Activated T-cell treated with anti-CD3 and anti-CD28 coated beads, Interleukin-2, amount 50 U/mL, for 4 hours (primary cell): ENCODE data around the gene MAST2. TPM values are rescaled to one million over a fixed set of nuclear protein-coding genes. Genes with fewer than 3 reads are reported as not detected.
"Not testable (repeated sequence)": the region's sequence is repeated elsewhere in the genome, so short reads cannot be mapped to it uniquely, and the experiment has no call there.

ENCODE experiments used
- ATAC-seq, 2 donors: fragments of 200-7000 bp; cut with Tn5 transposase; one replicate each; pipeline ENCODE4 v1.10.0; 2021
- DNase-seq: peaks from one replicate; pipeline ENCODE4 v3.0.0-alpha.2; 2020
- H3K27me3 Mint-ChIP-seq: one replicate; pipeline ENCODE4 v1.8.0; 2021; ENCODE audit warnings: low read depth, mixed read lengths
- H3K36me3 Mint-ChIP-seq: one replicate; pipeline ENCODE4 v1.8.0; 2022; ENCODE audit warnings: mixed read lengths; ENCODE audit not compliant: insufficient read depth
- H3K4me1 Mint-ChIP-seq: one replicate; pipeline ENCODE4 v1.8.0; 2021; ENCODE audit warnings: low read depth, mixed read lengths
- H3K4me3 Mint-ChIP-seq: one replicate; pipeline ENCODE4 v1.8.0; 2021; ENCODE audit warnings: mild to moderate bottlenecking, moderate library complexity, mixed read lengths
- H3K9me3 Mint-ChIP-seq: one replicate; pipeline ENCODE4 v1.8.0; 2021; ENCODE audit warnings: mixed read lengths
- total RNA-seq, 3 donors: library from RNA; stranded (reverse); gene quantifications; one replicate each; pipeline ENCODE4 v1.2.1, GENCODE V29; 2021

MAST2 gene
- total RNA-seq, 3 donors from 2014 or later: 15.7 to 19.3 (median 17.6) TPM

DNA sequence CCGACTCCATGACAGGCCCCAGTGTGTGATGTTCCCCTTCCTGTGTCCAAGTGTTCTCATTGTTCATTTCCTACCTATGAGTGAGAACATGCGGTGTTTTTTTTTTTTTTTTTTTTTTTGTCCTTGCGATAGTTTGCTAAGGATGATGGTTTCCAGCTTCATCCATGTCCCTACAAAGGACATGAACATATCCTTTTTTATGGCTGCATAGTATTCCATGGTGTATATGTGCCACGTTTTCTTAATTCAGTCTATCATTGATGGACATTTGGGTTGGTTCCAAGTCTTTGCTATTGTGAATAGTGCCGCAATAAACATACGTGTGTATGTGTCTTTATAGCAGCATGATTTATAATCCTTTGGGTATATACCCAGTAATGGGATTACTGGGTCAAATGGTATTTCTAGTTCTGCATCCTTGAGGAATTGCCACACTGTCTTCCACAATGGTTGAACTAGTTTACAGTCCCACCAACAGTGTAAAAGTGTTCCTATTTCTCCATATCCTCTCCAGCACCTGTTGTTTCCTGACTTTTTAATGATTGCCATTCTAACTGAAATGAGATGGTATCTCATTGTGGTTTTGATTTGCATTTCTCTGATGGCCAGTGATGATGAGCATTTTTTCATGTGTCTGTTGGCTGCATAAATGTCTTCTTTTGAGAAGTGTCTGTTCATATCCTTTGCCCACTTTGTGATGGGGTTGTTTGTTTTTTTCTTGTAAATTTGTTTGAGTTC is 54.5 kb downstream of the MAST2 start:
- not testable (repeated sequence) for H3K4me3 Mint-ChIP-seq, DNase-seq, H3K9me3 Mint-ChIP-seq, H3K36me3 Mint-ChIP-seq, H3K27me3 Mint-ChIP-seq, ATAC-seq
- peaks cover 10% of the 10 kb centered on the region for H3K4me1 Mint-ChIP-seq

DNA sequence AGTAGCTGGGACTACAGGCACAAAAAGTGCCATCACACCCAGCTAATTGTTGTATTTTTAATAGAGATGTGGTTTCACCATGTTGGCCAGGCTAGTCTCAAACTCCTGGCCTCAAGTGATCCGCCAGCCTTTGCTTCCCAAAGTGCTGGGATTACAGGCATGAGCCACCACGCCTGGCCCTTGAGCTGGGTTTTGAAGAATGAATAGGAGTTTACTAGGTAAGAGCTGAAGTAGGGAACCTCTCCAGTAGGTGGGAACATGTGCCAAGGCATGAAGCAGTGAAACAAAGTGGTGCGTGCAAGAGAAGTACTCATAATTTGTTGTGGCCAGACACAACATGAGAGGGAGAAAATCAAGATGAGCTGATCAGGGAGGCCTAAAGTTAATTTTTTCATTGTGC is 55.8 kb downstream of the MAST2 start:
- Mint-ChIP-seq H3K4me3 (no peak overlapping the region), H3K9me3 (no peaks in the 10 kb centered on the region), H3K4me1 (peaks cover 13% of the 10 kb centered on the region), H3K36me3 (no peaks in the 10 kb centered on the region), H3K27me3 (no peaks in the 10 kb centered on the region)
- no peak for DNase-seq
- no peak for ATAC-seq

GRCh38 chr1:45862008-45862407 is 58.6 kb downstream of the MAST2 start:
- no peaks in the 10 kb centered on the region for H3K36me3 Mint-ChIP-seq
- DNase-seq (no peak), ATAC-seq (peak; percentile 69 to 73)
- H3K4me1 Mint-ChIP-seq: peaks cover 13% of the 10 kb centered on the region
- H3K4me3 Mint-ChIP-seq: no peak overlapping the region
- no peaks in the 10 kb centered on the region for H3K9me3 Mint-ChIP-seq
- no peaks in the 10 kb centered on the region for H3K27me3 Mint-ChIP-seq

- Mint-ChIP-seq H3K4me3 (no peak overlapping the region), H3K36me3 (no peaks in the 10 kb centered on the region), H3K27me3 (no peaks in the 10 kb centered on the region), H3K9me3 (no peaks in the 10 kb centered on the region), H3K4me1 (peaks cover 19% of the 10 kb centered on the region)
- DNase-seq (no peak), ATAC-seq (no peak)
Measured at GRCh38 chr1:45863218-45863617, 59.8 kb downstream of the MAST2 start.

- ATAC-seq: no peak
- no peak for DNase-seq
- Mint-ChIP-seq H3K9me3 (no peaks in the 10 kb centered on the region), H3K36me3 (no peaks in the 10 kb centered on the region), H3K4me1 (peaks cover 19% of the 10 kb centered on the region), H3K4me3 (no peak overlapping the region), H3K27me3 (no peaks in the 10 kb centered on the region)
Measured at GRCh38 chr1:45864167-45865106, 61.0 kb downstream of the MAST2 start.

GRCh38 chr1:45867697-45868348 is 64.4 kb downstream of the MAST2 start:
- H3K4me3 Mint-ChIP-seq: no peak overlapping the region
- ATAC-seq: no peak
- no peaks in the 10 kb centered on the region for H3K27me3 Mint-ChIP-seq
- no peaks in the 10 kb centered on the region for H3K9me3 Mint-ChIP-seq
- peaks cover 3% of the 10 kb centered on the region for H3K36me3 Mint-ChIP-seq
- no peak for DNase-seq
- peaks cover 10% of the 10 kb centered on the region for H3K4me1 Mint-ChIP-seq

GRCh38 chr1:45868861-45869260 is 65.4 kb downstream of the MAST2 start:
- H3K4me3 Mint-ChIP-seq: no peak overlapping the region
- no peaks in the 10 kb centered on the region for H3K27me3 Mint-ChIP-seq
- no peak for ATAC-seq
- H3K4me1 Mint-ChIP-seq: peaks cover 6% of the 10 kb centered on the region
- DNase-seq: no peak
- H3K36me3 Mint-ChIP-seq: peaks cover 3% of the 10 kb centered on the region
- no peaks in the 10 kb centered on the region for H3K9me3 Mint-ChIP-seq

GRCh38 chr1:45870500-45870899 is 67.1 kb downstream of the MAST2 start:
- H3K4me3 Mint-ChIP-seq: no peak overlapping the region
- H3K27me3 Mint-ChIP-seq: no peaks in the 10 kb centered on the region
- no peaks in the 10 kb centered on the region for H3K9me3 Mint-ChIP-seq
- DNase-seq (no peak), ATAC-seq (no peak)
- H3K36me3 Mint-ChIP-seq: peaks cover 3% of the 10 kb centered on the region
- peaks cover 6% of the 10 kb centered on the region for H3K4me1 Mint-ChIP-seq

DNA sequence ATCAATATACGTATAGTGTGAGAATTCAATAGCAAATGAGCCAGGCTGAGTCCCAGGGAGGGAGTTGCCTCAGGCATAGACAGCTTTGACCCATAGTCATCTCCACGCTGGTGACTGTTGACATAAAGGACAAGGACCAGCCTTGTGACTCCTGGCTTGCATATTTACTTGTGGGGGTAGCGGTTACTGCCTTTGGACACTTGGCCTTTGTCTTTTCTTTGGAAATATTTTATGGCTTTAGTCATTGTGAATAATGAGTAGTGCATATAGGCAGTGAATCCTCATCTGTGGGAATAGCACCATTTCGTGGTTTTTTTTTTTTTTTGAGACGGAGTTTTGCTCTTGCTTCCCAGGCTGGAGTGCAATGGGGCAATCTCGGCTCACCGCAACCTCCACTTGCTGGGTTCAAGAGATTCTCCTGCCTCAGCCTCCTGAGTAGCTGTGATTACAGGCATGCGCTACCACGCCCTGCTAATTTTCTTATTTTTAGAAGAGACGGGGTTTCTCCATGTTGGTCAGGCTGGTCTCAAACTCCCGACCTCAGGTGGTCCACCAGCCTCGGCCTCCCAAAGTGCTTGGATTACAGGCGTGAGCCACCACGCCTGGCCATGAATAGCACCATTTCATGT is 68.9 kb downstream of the MAST2 start:
- H3K9me3 Mint-ChIP-seq, DNase-seq, H3K4me1 Mint-ChIP-seq, ATAC-seq, H3K4me3 Mint-ChIP-seq, H3K27me3 Mint-ChIP-seq, H3K36me3 Mint-ChIP-seq: not testable (repeated sequence)

DNA sequence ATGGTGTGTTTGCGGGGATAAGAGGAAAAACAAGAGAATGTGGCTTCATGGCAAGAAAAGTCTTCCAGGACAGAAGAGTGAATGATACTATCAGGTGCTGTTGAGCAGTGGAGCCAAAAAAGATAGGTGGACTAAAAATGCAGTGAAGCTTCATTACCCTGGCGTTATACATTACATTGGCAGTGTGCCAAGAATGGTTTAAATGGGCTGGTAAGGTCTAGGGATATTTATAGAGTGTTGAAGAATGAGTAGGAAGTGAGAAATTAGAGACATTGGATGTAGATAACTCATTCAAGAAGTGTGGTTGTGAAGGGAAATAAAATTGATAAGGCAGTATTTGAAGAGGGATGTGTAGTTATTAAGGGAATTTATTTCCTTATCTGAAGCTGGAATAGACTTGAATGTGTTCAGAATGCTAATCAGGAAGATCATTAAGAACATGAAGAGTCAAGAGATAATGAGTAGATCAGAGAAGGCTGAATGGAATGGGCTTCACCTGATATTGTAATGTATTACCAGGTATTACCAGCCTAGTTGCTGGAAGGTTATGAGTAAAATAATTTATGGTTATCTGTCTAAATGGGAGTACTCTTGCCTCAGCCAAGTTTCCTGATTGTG is 72.7 kb downstream of the MAST2 start:
- H3K4me1 Mint-ChIP-seq: no peaks in the 10 kb centered on the region
- no peaks in the 10 kb centered on the region for H3K27me3 Mint-ChIP-seq
- H3K9me3 Mint-ChIP-seq: no peaks in the 10 kb centered on the region
- H3K36me3 Mint-ChIP-seq: peaks cover 3% of the 10 kb centered on the region
- H3K4me3 Mint-ChIP-seq: no peak overlapping the region
- ATAC-seq: no peak
- no peak for DNase-seq

DNA sequence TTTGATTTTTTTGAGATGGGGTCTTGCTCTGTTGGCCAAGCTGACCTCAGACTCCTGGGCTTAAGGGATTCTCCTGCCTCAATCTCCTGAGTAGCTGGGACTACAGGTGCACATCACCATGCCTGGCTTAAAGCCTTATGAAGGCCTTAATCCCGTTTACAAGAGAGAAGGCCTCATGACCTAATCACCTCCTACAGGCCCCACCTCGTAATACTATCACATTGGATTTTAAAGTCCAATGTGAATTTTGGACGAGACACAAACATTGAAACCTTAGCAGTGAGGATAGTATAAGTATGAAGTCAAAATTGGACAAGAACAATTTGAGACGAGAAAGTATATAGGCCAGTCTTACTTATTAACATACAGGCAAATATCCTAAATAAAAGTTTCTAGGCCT is 73.9 kb downstream of the MAST2 start:
- DNase-seq: no peak
- no peaks in the 10 kb centered on the region for H3K36me3 Mint-ChIP-seq
- ATAC-seq: no peak
- H3K9me3 Mint-ChIP-seq: no peaks in the 10 kb centered on the region
- H3K4me3 Mint-ChIP-seq: no peak overlapping the region
- H3K27me3 Mint-ChIP-seq: no peaks in the 10 kb centered on the region
- no peaks in the 10 kb centered on the region for H3K4me1 Mint-ChIP-seq

DNA sequence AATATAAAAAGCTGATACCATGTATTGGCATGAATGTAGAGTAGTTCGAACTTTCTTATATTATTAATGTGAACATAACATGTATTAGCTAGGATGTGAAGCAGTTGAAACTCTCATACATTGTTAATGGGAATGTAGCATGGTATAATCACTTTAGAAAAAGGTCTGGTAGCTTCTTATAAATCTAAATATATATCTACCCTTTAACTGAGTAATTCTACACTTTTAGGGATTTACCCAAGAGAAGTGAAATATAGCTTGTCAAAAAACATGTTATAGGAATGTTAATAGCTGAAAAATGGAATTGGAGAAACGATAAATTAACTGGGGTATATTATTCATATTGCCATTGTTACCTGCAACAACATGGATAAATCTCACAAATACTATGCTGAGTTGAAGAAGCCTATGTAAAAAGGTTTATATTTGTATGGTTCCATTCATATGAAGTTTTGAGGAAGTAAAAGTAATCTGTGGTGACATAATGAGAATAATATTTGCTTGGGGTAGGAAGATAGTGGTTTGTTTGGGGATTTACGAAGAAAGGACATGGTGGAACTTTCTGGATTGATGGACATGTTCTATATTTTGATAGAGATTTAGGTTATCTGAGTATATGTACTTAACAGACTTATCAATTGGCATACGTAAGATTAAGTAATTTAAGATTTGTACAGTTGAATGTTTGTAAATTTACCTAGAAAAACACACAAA is 76.6 kb downstream of the MAST2 start:
- no peak for ATAC-seq
- Mint-ChIP-seq H3K9me3 (no peaks in the 10 kb centered on the region), H3K27me3 (no peaks in the 10 kb centered on the region), H3K36me3 (no peaks in the 10 kb centered on the region), H3K4me1 (no peaks in the 10 kb centered on the region), H3K4me3 (no peak overlapping the region)
- DNase-seq: no peak

GRCh38 chr1:45880930-45881329 is 77.5 kb downstream of the MAST2 start:
- H3K4me1 Mint-ChIP-seq: no peaks in the 10 kb centered on the region
- ATAC-seq: no peak

More at GRCh38 chr1:45880930-45881329, 77.5 kb downstream of the MAST2 start:
- no peaks in the 10 kb centered on the region for H3K27me3 Mint-ChIP-seq
- no peak for DNase-seq
- no peaks in the 10 kb centered on the region for H3K36me3 Mint-ChIP-seq
- H3K4me3 Mint-ChIP-seq: no peak overlapping the region
- no peaks in the 10 kb centered on the region for H3K9me3 Mint-ChIP-seq
